HG03469 (cell line): Measurements from ENCODE around the gene ASCL2.

ENCODE experiments used
- ATAC-seq: cut with Tn5 transposase; IDR thresholded peaks from one replicate; pipeline ENCODE4 v1.9.1; 2021; ENCODE audit warnings: mild to moderate bottlenecking, moderate library complexity, moderate number of reproducible peaks; ENCODE audit not compliant: unreplicated experiment

ASCL2 gene

GRCh38 chr11:2263071-2263565 lies 7.3 kb downstream of the ASCL2 start:
- no peak for ATAC-seq

GRCh38 chr11:2262301-2263070 lies 7.9 kb downstream of the ASCL2 start:
- no peak for ATAC-seq

- no peak for ATAC-seq
Measured at GRCh38 chr11:2261436-2262230, 8.8 kb downstream of the ASCL2 start.

GRCh38 chr11:2260491-2261364 lies 9.7 kb downstream of the ASCL2 start:
- no peak for ATAC-seq

GRCh38 chr11:2259897-2260451 lies 10.4 kb downstream of the ASCL2 start:
- ATAC-seq: no peak

GRCh38 chr11:2259466-2259830 lies 10.9 kb downstream of the ASCL2 start:
- ATAC-seq: no peak

GRCh38 chr11:2258501-2259465 lies 11.6 kb downstream of the ASCL2 start:
- ATAC-seq: no peak

GRCh38 chr11:2256951-2257700 lies 13.3 kb downstream of the ASCL2 start:
- ATAC-seq: no peak

GRCh38 chr11:2256293-2256913 lies 14.0 kb downstream of the ASCL2 start:
- ATAC-seq: no peak

- ATAC-seq: no peak
Measured at GRCh38 chr11:2252018-2252417, 18.4 kb downstream of the ASCL2 start.

- no peak for ATAC-seq
Measured at GRCh38 chr11:2251138-2251537, 19.2 kb downstream of the ASCL2 start.

GRCh38 chr11:2250485-2250884 lies 19.9 kb downstream of the ASCL2 start:
- no peak for ATAC-seq

- no peak for ATAC-seq
Measured at GRCh38 chr11:2250041-2250440, 20.3 kb downstream of the ASCL2 start.

GRCh38 chr11:2249189-2249916 lies 21.0 kb downstream of the ASCL2 start:
- no peak for ATAC-seq

GRCh38 chr11:2248762-2249161 lies 21.6 kb downstream of the ASCL2 start:
- ATAC-seq: no peak

GRCh38 chr11:2248242-2248641 lies 22.1 kb downstream of the ASCL2 start:
- ATAC-seq: no peak

GRCh38 chr11:2247496-2247895 lies 22.9 kb downstream of the ASCL2 start:
- ATAC-seq: no peak

GRCh38 chr11:2240834-2241233 lies 29.6 kb downstream of the ASCL2 start:
- no peak for ATAC-seq
